HEK293T (cell line): ENCODE results near the gene ADRA2A.

Source experiments
- CTCF ChIA-PET: fragments of 350-600 bp; formaldehyde crosslinking; extraction: SDS; loops from one replicate; lab custom pipeline; 2021; ENCODE audit warnings: antibody characterized with exemption, inconsistent platforms; lab: Yijun Ruan, JAX
- POLR2A ChIA-PET: fragments of 350-600 bp; formaldehyde crosslinking; extraction: SDS; loops from one replicate; lab custom pipeline; 2020; ENCODE audit warnings: antibody characterized with exemption, inconsistent platforms; lab: Yijun Ruan, JAX
- DNase-seq: peaks from one replicate; pipeline ENCODE4 v3.0.0; 2012; ENCODE audit warnings: mixed read lengths; ENCODE audit errors: extremely low spot score
- ARNT ChIP-seq: fragments of 450-650 bp; IDR thresholded peaks from 2 replicates; pipeline ENCODE4 v1.6.1; 2017; ENCODE audit warnings: mild to moderate bottlenecking
- BHLHE40 ChIP-seq: fragments of 450-650 bp; IDR thresholded peaks from 2 replicates; pipeline ENCODE4 v1.6.1; 2016; ENCODE audit warnings: mild to moderate bottlenecking, moderate library complexity, borderline replicate concordance
- CTBP1 ChIP-seq: fragments of 450-650 bp; IDR thresholded peaks from 2 replicates; pipeline ENCODE4 v1.6.1; 2016; ENCODE audit warnings: borderline replicate concordance
- ELF4 ChIP-seq: fragments of 450-650 bp; IDR thresholded peaks from 2 replicates; pipeline ENCODE4 v1.6.1; 2017; ENCODE audit warnings: antibody characterized with exemption
- FOXA1 ChIP-seq: fragments of 450-650 bp; IDR thresholded peaks from 2 replicates; pipeline ENCODE4 v1.6.1; 2016; ENCODE audit warnings: mild to moderate bottlenecking
- FOXK2 ChIP-seq: fragments of 450-650 bp; IDR thresholded peaks from 2 replicates; pipeline ENCODE4 v1.6.1; 2016; ENCODE audit warnings: mild to moderate bottlenecking
- FOXM1 ChIP-seq: fragments of 450-650 bp; IDR thresholded peaks from 2 replicates; pipeline ENCODE4 v1.6.1; 2017; ENCODE audit warnings: mild to moderate bottlenecking, borderline replicate concordance
- HDGF ChIP-seq: fragments of 450-650 bp; IDR thresholded peaks from 2 replicates; pipeline ENCODE4 v1.6.1; 2017; ENCODE audit warnings: antibody characterized with exemption, borderline replicate concordance
- L3MBTL2 ChIP-seq: fragments of 450-650 bp; conservative IDR thresholded peaks from 2 replicates; pipeline ENCODE4 v1.6.1; 2016; ENCODE audit warnings: mild to moderate bottlenecking
- LEF1 ChIP-seq: fragments of 450-650 bp; IDR thresholded peaks from 2 replicates; pipeline ENCODE4 v1.6.1; 2017; ENCODE audit warnings: mild to moderate bottlenecking, borderline replicate concordance
- NFRKB ChIP-seq: fragments of 450-650 bp; IDR thresholded peaks from 2 replicates; pipeline ENCODE4 v1.6.1; 2016; ENCODE audit warnings: mild to moderate bottlenecking, moderate library complexity
- SP1 ChIP-seq: fragments of 450-650 bp; IDR thresholded peaks from 2 replicates; pipeline ENCODE4 v1.6.1; 2017
- SUZ12 ChIP-seq: fragments of 450-650 bp; IDR thresholded peaks from 2 replicates; pipeline ENCODE4 v1.6.1; 2016; ENCODE audit warnings: mild to moderate bottlenecking
- TARDBP ChIP-seq: fragments of 450-650 bp; IDR thresholded peaks from 2 replicates; pipeline ENCODE4 v1.6.1; 2016
- ZNF384 ChIP-seq: fragments of 450-650 bp; IDR thresholded peaks from 2 replicates; pipeline ENCODE4 v1.6.1; 2016
- TF ChIP-seq, protein P1 (sequence below): fragments of 450-650 bp; IDR thresholded peaks from 2 replicates; pipeline ENCODE4 v1.6.1; 2016

Gene ADRA2A

DNA sequence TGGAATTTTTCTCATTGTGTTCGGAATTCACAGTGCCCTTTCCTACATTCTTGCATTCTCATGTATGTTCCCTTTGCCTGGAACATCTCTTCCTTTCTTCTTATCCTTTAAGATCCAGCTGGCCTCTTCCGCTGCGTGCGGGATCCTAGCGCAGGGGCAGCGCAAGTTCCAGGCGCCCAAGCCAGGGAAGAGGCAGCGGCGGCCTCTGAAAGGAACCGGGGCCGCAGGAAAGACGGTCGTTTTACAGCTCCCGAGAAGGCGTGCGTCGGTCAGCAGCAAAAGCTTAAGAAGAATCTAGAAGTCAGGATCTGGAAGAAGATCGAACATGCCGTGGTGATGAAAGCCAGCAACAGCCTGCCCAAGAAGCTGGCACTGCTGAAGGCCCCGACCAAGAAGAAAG, 28.0 kb downstream of the ADRA2A start:
- no peak for TF ChIP-seq ZNF384
- no peak for TF ChIP-seq FOXM1
- TF ChIP-seq TARDBP, result no peak
- TF ChIP-seq FOXK2, result no peak
- TF ChIP-seq HDGF, result no peak
- DNase-seq, result no peak
- CTCF ChIA-PET, result no interaction called here
- POLR2A ChIA-PET, result no interaction called here

DNA sequence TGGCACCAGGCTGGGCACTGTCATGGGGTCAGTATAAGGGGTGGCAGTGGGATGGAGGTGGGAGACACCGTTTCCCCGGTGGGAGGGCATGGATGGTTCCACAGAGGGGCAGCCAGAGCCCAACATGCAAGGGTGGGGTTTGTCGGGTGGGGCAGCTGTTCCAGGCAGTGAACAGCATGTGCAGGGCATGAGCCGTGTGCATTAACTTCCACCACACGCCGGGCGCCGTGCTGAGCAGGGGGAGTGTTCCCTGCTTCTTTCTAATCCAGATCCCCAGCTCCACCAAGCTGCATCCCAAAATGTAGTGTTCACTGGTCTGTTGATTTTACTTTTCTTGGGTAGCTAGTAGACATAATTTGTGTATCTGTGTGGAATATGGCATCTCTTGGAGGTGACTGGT, 29.3 kb downstream of the ADRA2A start:
- POLR2A ChIA-PET, result no interaction called here
- TF ChIP-seq ZNF384 (no peak), TARDBP (no peak), BHLHE40 (no peak), SP1 (no peak), ELF4 (no peak), HDGF (no peak), FOXK2 (no peak), FOXM1 (no peak), FOXA1 (no peak)
- TF ChIP-seq, protein P1, sequence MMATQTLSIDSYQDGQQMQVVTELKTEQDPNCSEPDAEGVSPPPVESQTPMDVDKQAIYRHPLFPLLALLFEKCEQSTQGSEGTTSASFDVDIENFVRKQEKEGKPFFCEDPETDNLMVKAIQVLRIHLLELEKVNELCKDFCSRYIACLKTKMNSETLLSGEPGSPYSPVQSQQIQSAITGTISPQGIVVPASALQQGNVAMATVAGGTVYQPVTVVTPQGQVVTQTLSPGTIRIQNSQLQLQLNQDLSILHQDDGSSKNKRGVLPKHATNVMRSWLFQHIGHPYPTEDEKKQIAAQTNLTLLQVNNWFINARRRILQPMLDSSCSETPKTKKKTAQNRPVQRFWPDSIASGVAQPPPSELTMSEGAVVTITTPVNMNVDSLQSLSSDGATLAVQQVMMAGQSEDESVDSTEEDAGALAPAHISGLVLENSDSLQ, result no peak
- CTCF ChIA-PET, result interaction anchor here (0.6 kb wide), 1 partner anchor 185 kb away, joined by 3 read pairs; no protein-coding TSS in a partner anchor
- DNase-seq, result no peak

GRCh38 chr10:111107023-111107422, 30.2 kb downstream of the ADRA2A start:
- DNase-seq, result no peak
- ChIA-PET POLR2A (no interaction called here), CTCF (no interaction called here)
- TF ChIP-seq SP1 (no peak), HDGF (no peak), CTBP1 (no peak), L3MBTL2 (no peak), FOXA1 (no peak)

DNA sequence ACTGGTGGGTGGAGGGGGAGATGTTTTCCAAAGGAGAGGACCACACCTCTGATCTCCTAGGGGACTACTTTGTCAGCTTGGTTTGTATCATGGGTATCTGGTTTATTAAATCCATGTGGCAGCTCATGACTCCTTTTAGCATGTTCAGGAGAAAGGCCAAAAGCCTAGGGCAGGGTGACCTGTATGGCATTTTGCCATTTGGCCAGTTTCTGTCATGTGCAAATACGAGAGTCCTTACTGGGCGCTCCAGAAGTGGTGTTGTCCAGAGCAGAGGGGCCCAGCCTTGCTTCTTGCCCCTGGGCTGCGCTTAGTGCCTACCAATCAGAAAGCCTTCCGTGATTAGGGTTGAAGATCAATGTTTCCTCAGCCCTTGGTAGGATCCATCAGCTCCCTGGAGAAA, 31.0 kb downstream of the ADRA2A start:
- CTCF ChIA-PET, result no interaction called here
- TF ChIP-seq ZNF384 (no peak), ARNT (no peak), SUZ12 (no peak), TARDBP (no peak), FOXM1 (no peak), L3MBTL2 (no peak), CTBP1 (no peak), ELF4 (no peak), LEF1 (no peak), HDGF (no peak), BHLHE40 (no peak), NFRKB (no peak), SP1 (no peak), FOXA1 (no peak), FOXK2 (no peak)
- TF ChIP-seq, protein P1, result no peak
- POLR2A ChIA-PET, result no interaction called here
- no peak for DNase-seq

DNA sequence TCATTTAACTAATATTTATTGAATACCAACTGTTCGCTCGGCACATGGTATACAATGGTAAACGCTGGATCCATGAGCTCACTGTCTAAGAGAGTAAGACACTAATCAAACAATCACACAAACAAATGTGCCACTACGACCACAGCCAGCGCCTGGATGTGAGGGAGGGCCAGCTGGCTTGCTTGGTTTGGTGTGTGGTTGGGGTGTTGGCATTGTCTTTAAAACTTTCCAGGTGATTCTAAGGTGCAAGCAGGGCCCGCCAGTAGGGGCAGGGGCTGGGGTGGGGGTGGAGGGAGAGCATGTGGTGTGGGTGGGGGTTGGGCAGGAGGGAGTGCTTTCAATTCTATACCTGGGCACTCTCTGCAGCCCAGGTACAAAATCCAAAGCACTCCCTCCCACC, 31.6 kb downstream of the ADRA2A start:
- TF ChIP-seq SUZ12 (no peak), TARDBP (no peak), FOXA1 (no peak), ZNF384 (no peak), CTBP1 (no peak), LEF1 (no peak)
- no peak for DNase-seq
- CTCF ChIA-PET, result no interaction called here
- POLR2A ChIA-PET, result no interaction called here

- DNase-seq, result no peak
- CTCF ChIA-PET, result interaction anchor here (0.7 kb wide), 1 partner anchor 1007 kb away, joined by 3 read pairs; no protein-coding TSS in a partner anchor
- POLR2A ChIA-PET, result no interaction called here
- no peak for TF ChIP-seq SP1
- TF ChIP-seq ARNT, result no peak
- TF ChIP-seq, protein P1, result no peak
- TF ChIP-seq L3MBTL2, result no peak
- TF ChIP-seq LEF1, result no peak
- no peak for TF ChIP-seq ZNF384
- no peak for TF ChIP-seq SUZ12
Observed at GRCh38 chr10:111109501-111110242, 32.8 kb downstream of the ADRA2A start.

DNA sequence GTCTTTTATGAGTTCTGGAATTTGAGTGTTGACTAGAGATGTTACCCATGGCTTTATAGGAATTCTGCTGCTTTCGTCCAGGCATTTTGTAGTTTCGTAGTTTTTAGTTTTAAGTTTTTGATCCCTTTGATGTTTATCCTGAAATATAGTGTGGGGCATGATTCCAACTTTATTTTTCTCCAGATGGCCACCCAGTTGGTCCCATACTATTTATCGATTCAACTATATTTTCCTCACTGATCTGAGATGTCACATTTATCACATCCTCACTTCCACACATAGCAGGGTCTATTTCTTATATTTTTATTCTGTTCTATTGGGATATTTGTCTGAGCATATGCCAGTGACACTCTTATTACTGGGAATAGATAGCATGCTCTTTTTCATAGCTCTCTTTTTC, 33.9 kb downstream of the ADRA2A start:
- no peak for DNase-seq
- ChIA-PET CTCF (no interaction called here), POLR2A (no interaction called here)
- TF ChIP-seq TARDBP (no peak), SP1 (no peak), NFRKB (no peak)
